GM19193 (cell line): ENCODE measurements around the gene C2CD4B.

ENCODE experiments used
- POLR2A ChIP-seq: IDR thresholded peaks from 4 replicates; pipeline ENCODE4 v1.6.1; 2011; ENCODE audit not compliant: insufficient read depth, insufficient read length; ENCODE audit errors: extremely low read depth

Gene C2CD4B

DNA sequence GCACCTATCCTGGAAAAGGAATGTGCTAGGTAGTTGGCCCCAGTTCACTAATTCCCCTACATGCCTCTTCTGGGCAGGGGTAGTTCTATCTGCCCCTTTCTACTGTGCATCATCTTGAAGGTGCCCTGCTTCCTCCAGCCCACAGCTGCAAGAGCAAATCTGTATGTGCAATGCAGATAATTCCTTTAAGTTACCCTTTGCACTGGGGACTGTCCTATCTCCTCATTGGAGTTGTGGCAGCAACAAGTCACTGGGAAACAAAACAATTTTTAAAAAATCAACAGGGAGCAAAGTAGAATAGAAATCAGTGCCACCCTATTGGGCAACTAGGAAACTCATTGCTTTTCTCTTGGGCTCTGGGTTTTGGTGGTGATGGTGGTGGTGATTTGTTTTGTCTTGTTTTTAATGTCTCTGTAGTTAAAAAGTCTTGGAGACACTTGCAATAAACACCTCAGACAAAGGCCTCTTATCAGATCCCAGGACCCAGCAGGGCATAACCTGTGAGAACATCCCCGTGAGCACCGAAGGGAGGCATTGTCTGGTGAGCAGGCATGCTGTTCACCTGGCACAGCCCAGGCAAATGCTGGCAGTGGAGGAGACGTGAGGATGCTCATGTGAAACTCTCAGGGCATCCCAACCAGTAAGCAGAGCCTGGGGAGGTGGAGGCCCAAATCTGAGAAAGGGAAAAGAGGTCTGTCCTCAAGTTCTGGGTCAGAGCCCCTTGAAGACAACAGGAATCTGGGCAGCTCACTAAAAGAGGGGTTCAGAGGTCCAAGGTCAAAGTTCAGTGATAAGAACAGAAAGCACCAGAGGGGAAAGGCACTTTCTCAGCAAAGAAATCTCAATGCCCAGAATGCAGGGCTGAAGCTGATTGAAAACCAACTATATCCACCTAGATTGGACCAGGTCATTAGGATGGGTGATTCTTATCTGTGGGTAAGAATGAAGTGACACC, 27.9 kb downstream of the C2CD4B start:
- TF ChIP-seq POLR2A, result no peak

DNA sequence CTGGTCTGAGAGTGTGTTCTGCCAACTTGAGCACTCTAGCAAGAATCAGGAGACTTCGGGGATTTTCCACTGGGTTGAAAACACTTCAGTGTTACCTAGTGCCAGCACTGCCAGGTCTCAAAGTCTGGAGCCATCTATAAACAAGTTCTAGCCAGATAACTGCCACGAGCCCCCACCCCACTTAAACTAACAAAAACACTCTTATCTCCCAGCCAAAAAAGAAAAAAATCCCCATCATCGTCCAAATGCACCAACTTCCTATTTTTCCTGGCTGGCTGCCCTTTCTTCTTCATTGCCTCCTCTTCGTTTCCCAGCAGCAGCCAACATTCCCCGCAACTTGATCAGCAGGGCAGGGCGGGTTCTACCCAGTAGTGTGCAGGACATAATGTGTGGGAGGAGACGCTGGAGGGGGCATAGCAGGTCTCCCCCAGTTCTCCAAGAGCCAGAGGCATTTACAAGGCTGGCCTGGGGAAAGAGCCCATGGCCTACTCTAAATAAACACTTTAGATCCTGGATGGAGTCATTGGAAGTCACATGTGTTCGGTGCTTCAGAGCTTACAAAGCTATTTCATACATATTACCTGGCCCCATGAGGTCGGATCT, 29.5 kb downstream of the C2CD4B start:
- TF ChIP-seq POLR2A, result no peak

DNA sequence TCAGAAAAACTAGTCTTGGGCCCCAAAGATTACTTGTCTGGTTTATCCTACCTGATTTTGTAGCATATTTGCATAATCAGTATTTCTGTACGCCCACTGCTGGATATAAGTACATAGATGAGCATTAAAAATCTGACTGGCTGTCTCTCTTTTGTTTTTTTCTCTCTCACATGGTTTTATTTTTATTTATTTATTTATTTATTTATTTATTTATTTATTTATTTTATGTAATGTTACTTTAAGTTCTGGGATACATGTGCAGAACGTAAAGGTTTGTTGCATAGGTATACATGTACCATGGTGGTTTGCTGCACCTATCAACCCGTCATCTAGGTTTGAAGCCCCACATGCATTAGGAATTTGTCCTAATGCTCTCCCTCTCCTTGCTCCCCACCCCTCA, 31.9 kb downstream of the C2CD4B start:
- TF ChIP-seq POLR2A, result no peak

DNA sequence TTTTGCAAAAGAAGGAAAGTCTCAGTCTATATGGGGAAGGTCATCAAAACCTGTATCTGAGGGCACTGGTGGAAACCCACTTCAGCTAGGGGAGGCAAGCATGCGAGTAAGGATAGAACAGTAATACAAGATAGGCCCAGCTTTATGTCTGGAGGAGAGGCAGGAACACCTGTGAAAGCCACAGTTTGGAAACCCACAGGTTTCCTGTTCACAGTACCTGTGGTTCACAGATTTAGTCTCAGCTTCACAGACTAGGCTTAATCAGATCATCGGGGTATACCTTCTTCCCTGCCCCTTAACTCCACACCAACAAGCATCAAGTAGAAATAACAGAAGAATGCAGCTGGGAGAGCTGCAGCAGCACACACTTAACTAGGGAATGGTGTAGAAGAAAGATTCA, 36.2 kb downstream of the C2CD4B start:
- no peak for TF ChIP-seq POLR2A

DNA sequence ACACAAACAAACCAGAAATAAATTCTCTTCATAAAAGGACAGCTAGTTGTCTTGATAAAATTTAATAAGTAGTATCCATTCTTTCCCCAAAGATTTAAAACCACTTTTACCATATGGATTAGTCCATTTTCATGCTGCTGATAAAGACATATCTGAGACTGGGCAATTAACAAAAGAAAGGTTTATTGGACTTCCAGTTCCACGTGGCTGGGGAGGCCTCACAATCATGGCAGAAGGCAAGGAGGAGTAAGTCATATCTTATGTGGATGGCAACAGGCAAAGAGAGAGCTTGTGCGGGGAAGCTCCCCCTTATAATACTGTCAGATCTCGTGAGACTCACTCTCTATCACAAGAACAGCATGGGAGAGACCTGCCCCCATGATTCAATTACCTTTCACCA, 38.7 kb downstream of the C2CD4B start:
- TF ChIP-seq POLR2A, result no peak

DNA sequence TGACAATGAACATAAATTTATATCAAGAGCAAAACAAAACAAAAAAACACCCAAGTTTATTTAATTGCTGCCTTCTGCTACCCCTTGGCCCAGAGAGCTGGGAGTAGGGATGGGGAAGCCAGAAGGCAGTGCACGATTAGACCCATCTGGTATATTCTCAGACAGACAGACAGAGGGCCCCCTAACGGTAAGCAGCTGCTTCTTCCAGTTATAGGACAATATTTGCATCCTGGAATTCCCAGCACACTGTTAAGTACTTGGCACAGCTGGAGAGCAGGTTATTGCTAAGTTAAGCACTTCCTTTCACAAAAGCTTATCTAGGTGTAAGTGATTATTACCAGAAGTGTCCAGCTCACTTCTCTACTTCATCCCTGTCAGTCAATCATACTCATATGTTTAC, 39.3 kb downstream of the C2CD4B start:
- no peak for TF ChIP-seq POLR2A

DNA sequence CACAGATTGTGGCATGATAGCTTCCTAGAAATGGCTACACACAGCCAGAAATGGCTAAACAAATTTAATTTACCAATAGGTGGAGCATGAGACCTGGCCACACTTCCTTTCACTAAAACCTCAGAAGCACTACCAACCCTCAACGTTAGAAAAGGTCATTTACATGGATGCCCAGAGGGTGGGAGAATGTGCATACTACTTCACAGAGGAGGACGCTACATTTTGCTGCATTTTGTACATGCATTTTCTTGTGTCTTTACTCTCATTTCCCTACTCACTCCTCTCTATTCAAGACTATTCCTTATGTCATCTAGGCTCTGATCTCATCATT, 40.1 kb downstream of the C2CD4B start:
- no peak for TF ChIP-seq POLR2A

DNA sequence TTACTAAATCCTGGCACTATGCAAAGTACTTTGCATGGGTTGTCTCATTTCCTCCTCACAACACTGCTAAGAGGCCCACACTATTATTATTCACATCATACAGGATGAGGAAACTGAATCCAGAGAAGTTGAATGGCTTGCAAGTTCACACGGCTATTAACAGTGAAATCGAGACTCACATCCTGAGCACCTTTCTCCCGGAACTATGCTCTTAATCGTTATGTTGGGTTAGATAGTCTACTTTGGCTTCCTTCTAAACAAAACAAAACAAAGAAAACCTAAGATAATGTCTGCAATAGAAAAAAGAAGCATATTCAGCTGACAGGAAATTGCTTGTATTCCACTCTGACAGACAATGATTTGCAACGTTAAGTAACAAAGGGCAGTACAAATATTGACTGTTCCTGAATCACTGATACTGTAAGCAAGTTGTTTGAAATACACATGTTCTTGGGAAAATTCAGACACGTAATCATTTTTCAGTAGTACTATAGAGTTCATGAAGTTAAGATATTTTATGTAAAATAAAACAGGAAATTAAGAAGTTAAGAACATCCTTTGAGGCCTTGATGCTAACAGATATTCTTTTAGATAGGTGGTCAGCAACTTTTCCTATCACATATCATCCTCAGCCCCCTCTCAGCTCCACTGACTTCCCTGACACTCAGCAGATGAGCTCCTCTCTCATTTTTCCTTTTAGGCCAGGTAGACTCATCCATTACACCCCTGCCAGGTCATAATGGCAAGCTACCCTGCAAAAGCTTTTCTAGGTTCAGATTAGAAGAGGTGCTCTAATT, 40.7 kb downstream of the C2CD4B start:
- no peak for TF ChIP-seq POLR2A

DNA sequence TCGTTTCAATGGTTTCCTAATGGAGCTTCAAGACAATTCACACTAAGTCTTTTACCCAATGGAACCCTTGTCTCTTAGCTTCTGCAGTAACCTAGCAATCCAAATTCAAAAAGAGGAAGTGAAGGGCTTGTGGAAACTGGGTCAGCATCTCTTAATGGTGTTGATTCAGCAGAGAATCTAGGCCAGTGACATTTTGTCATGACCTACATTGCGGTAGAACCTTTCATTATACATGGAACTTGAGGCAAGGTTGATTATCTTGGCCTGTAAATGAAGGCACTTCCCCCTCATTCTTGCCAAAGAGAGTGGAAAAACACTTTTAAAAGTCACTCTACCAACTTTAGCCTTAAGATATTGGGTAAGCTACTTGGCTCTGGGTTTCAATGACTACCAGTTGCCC, 42.8 kb downstream of the C2CD4B start:
- no peak for TF ChIP-seq POLR2A

DNA sequence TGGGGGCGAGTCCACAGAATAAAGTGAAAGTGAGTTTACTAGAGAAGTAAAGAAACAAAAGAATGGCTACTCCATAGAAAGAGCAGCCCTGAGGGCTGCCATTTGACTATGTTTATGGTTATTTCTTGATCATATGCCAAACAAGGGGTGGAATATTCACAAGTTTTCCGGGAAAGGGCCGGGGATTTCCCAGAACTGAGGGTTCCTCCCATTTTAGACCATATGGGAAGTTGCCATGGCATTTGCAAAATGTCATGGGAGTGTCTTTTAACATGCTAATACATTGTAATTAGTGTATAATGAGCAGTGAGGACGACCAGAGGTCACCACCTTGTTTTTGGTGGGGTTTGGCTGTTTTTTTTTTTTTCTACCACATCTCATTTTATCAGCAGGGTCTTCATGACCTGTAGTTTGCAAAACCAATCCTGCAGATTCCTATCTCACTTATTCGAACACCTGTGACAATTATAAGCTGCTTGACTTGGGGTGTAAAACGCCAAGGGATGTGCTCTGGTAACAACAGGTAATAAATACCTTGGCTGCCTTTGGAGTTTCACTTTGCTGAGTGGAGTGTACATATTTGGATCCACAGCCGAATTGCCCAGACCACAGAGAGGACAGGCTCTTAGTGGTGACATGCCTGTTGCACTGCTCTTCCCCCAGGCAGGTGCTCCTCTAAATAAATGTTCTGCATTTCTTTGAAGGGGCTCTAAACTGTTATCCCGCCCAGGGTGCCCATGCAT, 43.6 kb downstream of the C2CD4B start:
- TF ChIP-seq POLR2A, result no peak

DNA sequence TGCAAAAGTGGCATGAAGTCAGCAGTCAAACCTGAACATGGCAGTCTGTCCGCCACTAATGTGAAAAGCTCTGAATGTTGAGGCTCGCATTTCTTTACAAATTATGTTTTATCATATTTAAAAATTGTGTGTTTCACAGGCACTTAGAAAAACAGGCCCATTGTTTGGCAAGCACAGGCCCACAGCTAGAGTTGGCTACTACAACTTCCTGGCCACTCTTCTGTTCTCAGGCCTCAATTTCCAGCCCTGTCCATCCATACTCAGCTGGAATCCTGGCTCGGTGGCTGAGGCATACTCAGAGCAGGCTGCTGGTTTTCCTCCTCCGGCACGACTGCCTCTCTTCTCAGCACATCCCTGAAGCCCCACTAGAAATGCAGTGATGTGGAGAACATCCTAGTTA, 44.3 kb downstream of the C2CD4B start:
- TF ChIP-seq POLR2A, result no peak

DNA sequence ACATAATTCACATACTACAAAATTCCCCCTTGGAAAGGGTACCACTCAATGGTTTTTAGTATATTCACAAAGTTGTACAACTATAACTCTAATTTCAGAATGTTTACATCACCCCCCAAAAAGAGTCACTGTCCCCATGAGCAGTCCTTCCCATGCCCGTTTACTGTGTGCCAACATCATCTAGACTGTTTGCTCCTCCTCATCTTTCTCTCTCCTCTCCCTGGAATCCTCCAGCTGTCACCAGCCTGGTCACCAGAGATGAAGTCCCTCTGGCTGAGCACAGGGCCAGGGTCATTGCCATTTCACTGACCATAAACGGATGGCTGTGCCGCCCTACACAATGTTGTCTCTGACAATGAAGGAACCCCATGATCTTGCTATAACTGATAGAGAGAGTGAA, 45.2 kb downstream of the C2CD4B start:
- TF ChIP-seq POLR2A, result no peak

DNA sequence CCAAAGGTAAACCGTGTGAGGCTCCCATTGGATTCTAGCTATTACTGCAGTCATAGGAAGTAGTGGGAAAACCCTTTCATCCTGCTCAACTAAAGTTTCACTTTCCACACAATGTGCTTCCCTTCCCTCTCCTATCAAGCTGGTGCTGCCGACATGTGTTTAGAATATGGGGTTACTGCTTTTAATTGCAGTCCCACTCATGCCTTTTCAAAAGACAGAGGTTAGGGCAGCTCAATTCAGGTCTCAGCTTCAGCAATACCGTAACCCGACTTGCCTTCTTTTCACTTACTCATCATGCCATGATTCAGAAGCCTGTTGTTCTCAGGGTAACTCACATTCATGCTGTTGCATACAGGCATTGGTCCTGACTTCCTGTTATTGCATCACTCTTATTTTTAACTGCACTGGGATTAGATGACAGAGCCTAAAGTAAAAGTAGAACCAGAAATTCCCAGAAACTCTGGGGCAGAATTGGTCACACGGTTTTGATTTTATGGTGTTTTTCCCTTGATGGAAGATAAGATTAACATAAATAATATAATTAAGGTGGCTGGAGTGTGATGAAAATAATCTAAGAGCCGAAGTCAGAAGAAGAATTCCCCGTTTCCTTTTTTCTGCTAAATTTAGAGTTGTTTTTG, 45.7 kb downstream of the C2CD4B start:
- no peak for TF ChIP-seq POLR2A

DNA sequence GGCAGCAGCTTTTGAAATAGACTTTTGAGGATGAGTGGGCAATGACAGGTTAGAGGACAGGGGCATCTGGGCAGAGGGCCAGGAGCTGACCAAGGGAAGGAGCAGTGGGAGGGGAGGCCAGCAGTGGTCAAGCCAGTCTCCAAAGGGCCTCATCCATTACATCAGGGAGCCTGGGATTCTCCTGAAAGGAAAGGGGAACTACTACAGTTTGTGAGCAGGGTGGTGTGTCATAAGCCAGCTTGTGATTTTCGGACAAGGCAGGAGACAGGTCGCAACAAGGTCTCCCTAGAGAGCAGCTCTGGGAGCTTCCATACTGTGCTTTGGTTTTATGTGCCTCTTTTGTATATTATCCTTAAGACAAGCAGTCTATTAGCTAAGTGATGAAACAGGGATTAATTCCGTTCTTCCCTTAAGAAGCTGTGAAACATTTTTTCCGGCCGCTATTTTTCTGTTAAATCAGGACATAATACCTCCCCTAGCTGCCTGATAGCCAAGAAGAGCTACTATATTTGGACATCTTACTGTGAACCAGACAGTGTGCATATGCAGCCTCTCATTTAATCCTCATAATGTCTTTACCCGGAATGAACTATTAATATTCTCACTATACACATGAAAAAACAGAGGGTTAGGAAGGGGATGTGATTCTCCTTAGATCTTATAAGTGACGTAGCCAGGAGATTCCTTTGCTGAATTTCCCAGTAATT, 46.4 kb downstream of the C2CD4B start:
- no peak for TF ChIP-seq POLR2A
